ENCODE measurements around the gene CEP112. TPM values are rescaled to one million over a fixed set of nuclear protein-coding genes. Genes with fewer than 3 reads are reported as not detected.

CEP112 gene
- total and polyA plus RNA-seq, 9 of the 15 experiments (the other 6 are each of a cell fraction or from before 2014, with no cell fraction given) = 0.84 TPM; not detected in 8

GRCh38 chr17:65918500-65918899 is 273.4 kb downstream of the CEP112 start:
- ChIA-PET POLR2A (no interaction called here), CTCF (ENCODE audit: low intra/inter-chr PET ratio) (no interaction called here)
- H3K4me2 ChIP-seq (ENCODE audit: insufficient read depth, low read length) = no peak overlapping the region
- no peaks in the 10 kb centered on the region for H4K20me1 ChIP-seq (replicated peaks; ENCODE audit: control insufficient read depth, insufficient read depth, low read length)
- H3K9ac ChIP-seq (ENCODE audit: insufficient read depth in 1 of 2, low read depth in 2 of 2, low read length in 2 of 2) = no peak overlapping the region
- in situ Hi-C loops (cut with MboI) (no loop called here), intact Hi-C loops (cut with micrococcal nuclease) (no loop called here)
- ATAC-seq (no peak), DNase-seq (ENCODE audit: extremely low read depth in 1 of 4, low spot score in 3 of 4) (no peak), FAIRE-seq (no peak)
- H3K27me3 ChIP-seq (ENCODE audit: control insufficient read depth in 2 of 2, insufficient read depth in 2 of 2, low read length in 2 of 2) = no peaks in the 10 kb centered on the region
- no peaks in the 10 kb centered on the region for H3K4me1 ChIP-seq (replicated peaks in 1 of 2; ENCODE audit: control insufficient read depth in 2 of 2, insufficient read depth in 2 of 2, low read length in 2 of 2)
- H3K4me3 ChIP-seq = no peak overlapping the region
- no peaks in the 10 kb centered on the region for H3K36me3 ChIP-seq (ENCODE audit: control insufficient read depth, insufficient read depth, low read length)
- BruUV-seq (replicated peaks) = no TSS peak
- H3K9me3 ChIP-seq (replicated peaks; ENCODE audit: control insufficient read depth, insufficient read depth, low read depth, low read length) = no peaks in the 10 kb centered on the region
- 0% methylated on average over 1 of the region's 1 CpG for WGBS (ENCODE audit: insufficient coverage, low coverage, missing lambda C conversion rate)
- H2AFZ ChIP-seq (ENCODE audit: low read depth, low read length) = no peak overlapping the region
- H3K9me1 ChIP-seq (ENCODE audit: control insufficient read depth, insufficient read depth, low read length) = no peaks in the 10 kb centered on the region
- H3K79me2 ChIP-seq (ENCODE audit: control insufficient read depth, insufficient read depth, low read length) = no peaks in the 10 kb centered on the region
- H3K27ac ChIP-seq (ENCODE audit: extremely low read depth, low read depth, low read length) = no peak overlapping the region
- TF ChIP-seq EWSR1 (IDR thresholded peaks at IDR 0.05; ENCODE audit: borderline replicate concordance, low read depth, partially characterized antibody) (no peak), GABPB1 (CRISPR knock-in tag; IDR thresholded peaks at IDR 0.05) (no peak), POLR2G (IDR thresholded peaks at IDR 0.05; ENCODE audit: low read depth, low read length) (no peak), SETDB1 (IDR thresholded peaks at IDR 0.05; ENCODE audit: low read length) (no peak), ARID4B (CRISPR knock-in tag; IDR thresholded peaks at IDR 0.05) (no peak), MTA1 (IDR thresholded peaks at IDR 0.05; ENCODE audit: borderline replicate concordance) (no peak), CHD7 (IDR thresholded peaks at IDR 0.05; ENCODE audit: low read depth, low read length) (no peak)
